ENCODE measurements around the gene PSMC3.

Gene PSMC3

GRCh38 chr11:47426062-47426956 is at the start of gene PSMC3:
Gene PSMC3, minus strand, starts transcription at chr11:47426439. Its CDS starts 160 bp downstream, at chr11:47426279.
- peak; percentile 95 to 98 for DNase-seq (ENCODE audit: low read depth in 2 of 2)

GRCh38 chr11:47470671-47471070 is 44.4 kb upstream of the PSMC3 start:
- DNase-seq (ENCODE audit: low read depth in 2 of 2) = no peak

- no peak for DNase-seq (ENCODE audit: low read depth in 2 of 2)
Observed at GRCh38 chr11:47469361-47470179, 43.3 kb upstream of the PSMC3 start.

- no peak for DNase-seq (ENCODE audit: low read depth in 2 of 2)
Observed at GRCh38 chr11:47468598-47469214, 42.5 kb upstream of the PSMC3 start.

- DNase-seq (ENCODE audit: low read depth in 2 of 2) = no peak
Observed at GRCh38 chr11:47467357-47467756, 41.1 kb upstream of the PSMC3 start.

- DNase-seq (ENCODE audit: low read depth in 2 of 2) = no peak
Observed at GRCh38 chr11:47466701-47467250, 40.5 kb upstream of the PSMC3 start.

GRCh38 chr11:47466201-47466600 is 40.0 kb upstream of the PSMC3 start:
- no peak for DNase-seq (ENCODE audit: low read depth in 2 of 2)

GRCh38 chr11:47464483-47464882 is 38.2 kb upstream of the PSMC3 start:
- no peak for DNase-seq (ENCODE audit: low read depth in 2 of 2)

- no peak for DNase-seq (ENCODE audit: low read depth in 2 of 2)
Observed at GRCh38 chr11:47461876-47462275, 35.6 kb upstream of the PSMC3 start.

GRCh38 chr11:47460571-47461235 is 34.5 kb upstream of the PSMC3 start:
- no peak for DNase-seq (ENCODE audit: low read depth in 2 of 2)

- DNase-seq (ENCODE audit: low read depth in 2 of 2) = peak; percentile 10 to 14
Observed at GRCh38 chr11:47454258-47454671, 28.0 kb upstream of the PSMC3 start.

- DNase-seq (ENCODE audit: low read depth in 2 of 2) = no peak
Observed at GRCh38 chr11:47453365-47453764, 27.1 kb upstream of the PSMC3 start.

- no peak for DNase-seq (ENCODE audit: low read depth in 2 of 2)
Observed at GRCh38 chr11:47451990-47452389, 25.8 kb upstream of the PSMC3 start.

- DNase-seq (ENCODE audit: low read depth in 2 of 2) = no peak
Observed at GRCh38 chr11:47451436-47451835, 25.2 kb upstream of the PSMC3 start.

- DNase-seq (ENCODE audit: low read depth in 2 of 2) = no peak
Observed at GRCh38 chr11:47449541-47449940, 23.3 kb upstream of the PSMC3 start.

GRCh38 chr11:47448566-47449427 is 22.6 kb upstream of the PSMC3 start, which contains the start of gene RAPSN:
Gene RAPSN, minus strand, starts transcription at chr11:47449136. Its CDS starts 172 bp downstream, at chr11:47448964.
- no peak for DNase-seq (ENCODE audit: low read depth in 2 of 2)

- DNase-seq (ENCODE audit: low read depth in 2 of 2) = no peak
Observed at GRCh38 chr11:47447906-47448305, 21.7 kb upstream of the PSMC3 start.

- DNase-seq (ENCODE audit: low read depth in 2 of 2) = no peak
Observed at GRCh38 chr11:47446833-47447232, 20.6 kb upstream of the PSMC3 start.

GRCh38 chr11:47445840-47446239 is 19.6 kb upstream of the PSMC3 start:
- no peak for DNase-seq (ENCODE audit: low read depth in 2 of 2)

- DNase-seq (ENCODE audit: low read depth in 2 of 2) = no peak
Observed at GRCh38 chr11:47443817-47444216, 17.6 kb upstream of the PSMC3 start.
